Prostate gland (tissue), 2 donors: Measurements from ENCODE around the gene C17orf113. TPM values are rescaled to one million over a fixed set of nuclear protein-coding genes. Genes with fewer than 3 reads are reported as not detected.
A peak's percentile ranks its signal among the peaks of the same experiment; 100 is the strongest.

Source experiments
- DNase-seq: peaks from one replicate; pipeline ENCODE4 v3.0.0-alpha.2; 2019; ENCODE audit warnings: low spot score
- H3K27ac ChIP-seq, 2 donors: fragments of 200-600 bp; sonication (generic); 2 replicates each; pipeline ENCODE4 v1.5.1; 2017 to 2019
- H3K27me3 ChIP-seq: fragments of 200-600 bp; sonication (generic); replicated peaks from 2 replicates; pipeline ENCODE4 v1.5.1; 2019; ENCODE audit not compliant: insufficient read depth
- H3K36me3 ChIP-seq, 2 donors: fragments of 200-600 bp; sonication (generic); 1 replicate in 1 of 2; 2 replicates in 1 of 2; pipeline versions ENCODE4 v1.5.1 to v1.8.1; 2017 to 2019
- H3K4me1 ChIP-seq: fragments of 200-600 bp; sonication (generic); replicated peaks from 2 replicates; pipeline ENCODE4 v1.5.1; 2019
- H3K4me3 ChIP-seq, 2 donors: fragments of 200-600 bp; sonication (generic); 2 replicates each; pipeline ENCODE4 v1.5.1; 2017 to 2019
- H3K9me3 ChIP-seq: fragments of 200-600 bp; sonication (generic); 2 replicates; pipeline ENCODE4 v1.5.1; 2017
- CTCF ChIP-seq, 4 experiments: fragments of 200-600 bp in 2 of 4; fragments of 450-650 bp in 2 of 4; sonication (generic) in 2 of 4; IDR thresholded peaks; 1 replicate in 3 of 4; 2 replicates in 1 of 4; pipeline ENCODE4 v1.5.1; 2016 to 2019; ENCODE audit warnings: antibody characterized with exemption in 4 of 4, mild to moderate bottlenecking in 2 of 4, moderate library complexity in 2 of 4
- POLR2A ChIP-seq: fragments of 450-650 bp; IDR thresholded peaks from one replicate; pipeline ENCODE4 v1.6.1; 2016; ENCODE audit warnings: antibody characterized with exemption, mild to moderate bottlenecking
- POLR2AphosphoS5 ChIP-seq: sonication (generic); formaldehyde crosslinking; IDR thresholded peaks from one replicate; pipeline ENCODE4 v1.6.1; 2017; ENCODE audit warnings: antibody characterized with exemption
- WGBS: methylation state at CpG from one replicate; pipeline ENCODE4 v1.1.5; 2018; 5-methylcytosine and 5-hydroxymethylcytosine counted together
- intact Hi-C: fragments of 100-400 bp; cut with DNase I; formaldehyde crosslinking; loops from one replicate; pipeline ENCODE4 v1.14.2; 2022
- total RNA-seq, 2 donors: library from RNA; depleted of rRNA; stranded (reverse); fragments of >200 nt; gene quantifications; one replicate each; pipeline ENCODE4 v1.1.0, GENCODE V29; 2016

C17orf113 gene
- total RNA-seq, 2 donors from 2014 or later = 4.2 to 4.8 TPM

- Histone ChIP-seq H3K9me3 (no peaks in the 10 kb centered on the region), H3K4me3 (no peak overlapping the region), H3K4me1 (no peaks in the 10 kb centered on the region), H3K36me3 (peaks cover 5 to 9% of the 10 kb centered on the region in 2 donors), H3K27me3 (no peaks in the 10 kb centered on the region), H3K27ac (no peak overlapping the region)
- intact Hi-C loops = no loop called here
- TF ChIP-seq POLR2A (no peak), POLR2AphosphoS5 (no peak), CTCF (IDR thresholded peaks at IDR 0.05) (no peak)
- no peak for DNase-seq
- WGBS = 59% methylated on average over 3 of the region's 3 CpGs
These were observed 49.8 kb downstream of the C17orf113 start for GRCh38 chr17:42000413-42001133.

GRCh38 chr17:41998497-41998896, 51.9 kb downstream of the C17orf113 start:
- Histone ChIP-seq H3K27me3 (no peaks in the 10 kb centered on the region), H3K4me3 (no peak overlapping the region), H3K27ac (no peak overlapping the region), H3K4me1 (no peaks in the 10 kb centered on the region), H3K36me3 (peaks cover 8 to 9% of the 10 kb centered on the region in 2 donors), H3K9me3 (no peaks in the 10 kb centered on the region)
- no peak for DNase-seq
- 42% methylated on average over 2 of the region's 2 CpGs for WGBS
- intact Hi-C loops = no loop called here
- no peak for TF ChIP-seq POLR2A
- TF ChIP-seq CTCF (IDR thresholded peaks at IDR 0.05) = no peak
- no peak for TF ChIP-seq POLR2AphosphoS5

- WGBS = 96% methylated on average over 2 of the region's 2 CpGs
- no peak overlapping the region for H3K27ac ChIP-seq
These were observed 53.6 kb downstream of the C17orf113 start for GRCh38 chr17:41996855-41997164.

GRCh38 chr17:41992576-41992975, 57.8 kb downstream of the C17orf113 start:
- intact Hi-C loops = no loop called here
- peaks cover 7 to 8% of the 10 kb centered on the region in 2 donors for H3K36me3 ChIP-seq
- 37% methylated on average over 3 of the region's 3 CpGs for WGBS
- TF ChIP-seq POLR2A = no peak
- peak; percentile 9 for TF ChIP-seq POLR2AphosphoS5
- peak overlapping the region in 1 of 2 donors; percentile 48 for H3K27ac ChIP-seq
- H3K4me3 ChIP-seq = no peak overlapping the region
- H3K9me3 ChIP-seq = no peaks in the 10 kb centered on the region
- H3K4me1 ChIP-seq = peaks cover 6% of the 10 kb centered on the region
- DNase-seq = no peak
- no peaks in the 10 kb centered on the region for H3K27me3 ChIP-seq

More at GRCh38 chr17:41996855-41997164, 53.6 kb downstream of the C17orf113 start:
- intact Hi-C loops = no loop called here
- Histone ChIP-seq H3K4me1 (peaks cover 6% of the 10 kb centered on the region), H3K27me3 (no peaks in the 10 kb centered on the region), H3K4me3 (no peak overlapping the region), H3K9me3 (no peaks in the 10 kb centered on the region), H3K36me3 (peaks cover 8 to 9% of the 10 kb centered on the region in 2 donors)
- DNase-seq = no peak
- no peak for TF ChIP-seq POLR2A
- TF ChIP-seq CTCF (IDR thresholded peaks at IDR 0.05) = no peak
- TF ChIP-seq POLR2AphosphoS5 = no peak

GRCh38 chr17:41989702-41990419, 60.5 kb downstream of the C17orf113 start:
- Histone ChIP-seq H3K27me3 (no peaks in the 10 kb centered on the region), H3K27ac (peak overlapping the region in 1 of 2 donors; percentile 51), H3K4me3 (no peak overlapping the region), H3K9me3 (no peaks in the 10 kb centered on the region), H3K36me3 (peaks cover 2 to 8% of the 10 kb centered on the region in 2 donors), H3K4me1 (peaks cover 6% of the 10 kb centered on the region)
- no peak for DNase-seq
- 88% methylated on average over 5 of the region's 5 CpGs for WGBS
- intact Hi-C loops = no loop called here
- TF ChIP-seq POLR2A (no peak), CTCF (IDR thresholded peaks at IDR 0.05) (no peak), POLR2AphosphoS5 (no peak)
